Central memory CD8-positive, alpha-beta T cell (primary cell): ENCODE results near the gene CILP2.

Source experiments
- ATAC-seq: fragments of 150-1000 bp; cut with Tn5 transposase; replicated peaks from 2 replicates; pipeline ENCODE4 v1.10.0; 2022; ENCODE audit warnings: mild to moderate bottlenecking, moderate FRiP score, moderate number of reproducible peaks; ENCODE audit not compliant: poor library complexity, severe bottlenecking; ENCODE audit errors: extremely low read depth
- DNase-seq, 2 donors: peaks; one replicate each; pipeline ENCODE4 v3.0.0; 2021; ENCODE audit warnings: low spot score in 2 of 2
- H3K27ac Mint-ChIP-seq: one replicate; pipeline ENCODE4 v1.8.0; 2022; ENCODE audit warnings: low read depth, mild to moderate bottlenecking, moderate library complexity, mixed read lengths
- H3K27me3 Mint-ChIP-seq: one replicate; pipeline ENCODE4 v1.8.0; 2022; ENCODE audit warnings: mixed read lengths
- H3K36me3 Mint-ChIP-seq: one replicate; pipeline ENCODE4 v1.8.0; 2022; ENCODE audit warnings: mild to moderate bottlenecking, moderate library complexity, mixed read lengths; ENCODE audit not compliant: insufficient read depth
- H3K4me1 Mint-ChIP-seq: one replicate; pipeline ENCODE4 v1.8.0; 2022; ENCODE audit warnings: mixed read lengths
- H3K4me3 Mint-ChIP-seq: one replicate; pipeline ENCODE4 v1.8.0; 2022; ENCODE audit warnings: mild to moderate bottlenecking, moderate library complexity, mixed read lengths
- H3K9me3 Mint-ChIP-seq: one replicate; pipeline ENCODE4 v1.8.0; 2022; ENCODE audit warnings: mixed read lengths

The CILP2 gene

DNA sequence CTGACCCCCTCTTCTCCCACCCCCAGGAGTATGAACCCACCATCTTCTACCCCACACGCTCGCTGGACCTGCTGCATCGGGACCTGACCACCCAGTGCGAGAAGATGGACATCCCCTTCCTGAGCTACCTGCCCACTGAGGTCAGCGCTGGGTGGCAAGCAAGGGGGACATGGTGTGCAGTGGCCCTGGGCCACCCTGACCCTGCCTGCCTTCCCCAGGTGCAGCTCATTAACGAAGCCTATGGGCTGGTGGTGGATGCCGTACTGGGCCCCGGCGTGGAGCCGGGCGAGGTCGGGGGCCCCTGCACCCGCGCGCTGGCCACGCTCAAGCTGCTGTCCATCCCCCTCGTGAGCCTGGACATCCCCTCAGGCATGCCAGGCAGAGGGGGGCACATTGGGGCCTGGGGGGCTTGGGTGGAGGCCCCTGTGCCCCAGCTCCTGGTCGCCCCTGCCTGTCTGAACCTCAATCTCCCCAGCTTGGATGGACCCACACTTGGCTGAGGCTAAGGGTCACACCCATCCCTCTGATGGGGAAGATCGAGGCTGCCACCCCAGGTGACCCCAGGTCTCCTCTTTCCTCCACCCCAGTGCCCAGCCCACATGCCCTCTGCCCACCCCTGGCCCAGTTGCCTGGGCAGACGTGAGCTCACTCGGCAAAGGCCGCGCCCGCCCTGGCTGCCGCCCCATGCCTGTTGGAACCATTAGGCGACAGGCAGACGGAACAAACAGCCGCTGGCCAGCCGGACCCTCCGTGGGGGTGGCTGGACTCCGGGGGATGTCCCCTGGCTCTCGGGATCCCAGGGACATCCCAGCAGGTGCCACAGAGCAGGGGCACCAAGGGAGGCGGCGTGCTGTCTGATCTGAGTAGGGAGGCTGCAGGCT lies 2.5 kb upstream of the CILP2 start:
- Mint-ChIP-seq H3K4me3 (no peak overlapping the region), H3K4me1 (peaks cover 24% of the 10 kb centered on the region), H3K27me3 (peaks cover 11% of the 10 kb centered on the region), H3K27ac (no peak overlapping the region), H3K36me3 (peaks cover 9% of the 10 kb centered on the region), H3K9me3 (no peaks in the 10 kb centered on the region)
- ATAC-seq, result no peak
- no peak for DNase-seq

GRCh38 chr19:19537075-19538048 lies 703 bp upstream of the CILP2 start:
- peak overlapping the region; percentile 74 for H3K27ac Mint-ChIP-seq
- ATAC-seq (no peak), DNase-seq (no peak)
- peaks cover 9% of the 10 kb centered on the region for H3K36me3 Mint-ChIP-seq
- peaks cover 11% of the 10 kb centered on the region for H3K27me3 Mint-ChIP-seq
- H3K4me3 Mint-ChIP-seq, result peak overlapping the region; percentile 61
- no peaks in the 10 kb centered on the region for H3K9me3 Mint-ChIP-seq
- H3K4me1 Mint-ChIP-seq, result peaks cover 19% of the 10 kb centered on the region

GRCh38 chr19:19538785-19539166 lies 711 bp downstream of the CILP2 start:
- H3K9me3 Mint-ChIP-seq, result no peaks in the 10 kb centered on the region
- H3K27ac Mint-ChIP-seq, result no peak overlapping the region
- DNase-seq, result no peak
- ATAC-seq, result no peak
- H3K4me3 Mint-ChIP-seq, result peak overlapping the region; percentile 61
- H3K27me3 Mint-ChIP-seq, result peaks cover 11% of the 10 kb centered on the region
- peaks cover 17% of the 10 kb centered on the region for H3K4me1 Mint-ChIP-seq
- H3K36me3 Mint-ChIP-seq, result peaks cover 7% of the 10 kb centered on the region

DNA sequence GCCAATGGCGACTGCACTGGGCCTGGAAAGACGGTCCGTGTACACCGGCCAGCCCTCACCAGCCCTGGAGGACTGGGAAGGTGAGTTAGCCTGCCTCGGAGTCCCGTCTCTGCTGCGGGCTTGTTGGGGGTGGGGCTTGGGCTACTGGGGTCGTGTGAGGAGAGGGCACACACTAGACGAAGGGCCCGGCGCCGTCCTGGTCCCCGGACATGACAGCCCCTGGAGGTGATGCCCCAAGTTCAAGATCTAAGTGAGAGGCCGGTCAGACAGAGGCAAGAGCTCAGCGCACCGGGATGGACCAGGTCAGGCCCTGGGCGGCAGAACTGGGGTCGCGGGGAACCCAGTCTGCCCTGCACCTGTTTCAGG lies 1.6 kb downstream of the CILP2 start:
- ATAC-seq, result no peak
- H3K36me3 Mint-ChIP-seq, result peaks cover 5% of the 10 kb centered on the region
- H3K9me3 Mint-ChIP-seq, result no peaks in the 10 kb centered on the region
- H3K27me3 Mint-ChIP-seq, result peaks cover 11% of the 10 kb centered on the region
- DNase-seq, result no peak
- H3K4me1 Mint-ChIP-seq, result peaks cover 14% of the 10 kb centered on the region
- H3K27ac Mint-ChIP-seq, result peak overlapping the region; percentile 29
- peak overlapping the region; percentile 61 for H3K4me3 Mint-ChIP-seq

DNA sequence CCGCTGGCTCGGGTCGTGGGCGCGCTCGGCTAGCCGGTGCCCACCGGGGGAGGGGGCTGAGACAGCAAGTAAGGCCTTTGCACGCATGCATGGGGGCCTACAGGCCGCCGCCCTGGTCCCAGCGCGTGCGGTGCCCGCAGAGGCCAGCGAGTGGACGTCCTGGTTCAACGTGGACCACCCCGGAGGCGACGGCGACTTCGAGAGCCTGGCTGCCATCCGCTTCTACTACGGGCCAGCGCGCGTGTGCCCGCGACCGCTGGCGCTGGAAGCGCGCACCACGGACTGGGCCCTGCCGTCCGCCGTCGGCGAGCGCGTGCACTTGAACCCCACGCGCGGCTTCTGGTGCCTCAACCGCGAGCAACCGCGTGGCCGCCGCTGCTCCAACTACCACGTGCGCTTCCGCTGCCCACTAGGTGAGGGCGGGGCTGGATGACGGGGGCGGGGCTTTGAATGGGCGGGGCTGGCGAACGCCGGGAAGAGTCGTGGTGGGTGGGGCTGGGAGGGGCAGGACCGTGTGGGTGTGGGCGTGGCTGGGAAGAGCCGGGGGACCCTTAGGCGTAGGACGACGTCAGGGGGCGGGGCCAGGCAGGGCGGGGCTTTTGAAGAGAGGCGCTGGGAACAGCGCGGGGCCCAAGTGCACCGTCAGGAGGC lies 2.1 kb downstream of the CILP2 start:
- Mint-ChIP-seq H3K4me1 (peaks cover 14% of the 10 kb centered on the region), H3K9me3 (no peaks in the 10 kb centered on the region), H3K36me3 (peaks cover 4% of the 10 kb centered on the region), H3K27me3 (peaks cover 11% of the 10 kb centered on the region), H3K27ac (peak overlapping the region; percentile 29), H3K4me3 (peak overlapping the region; percentile 71)
- ATAC-seq, result no peak
- no peak for DNase-seq

GRCh38 chr19:19540715-19541515 lies 2.9 kb downstream of the CILP2 start:
- ATAC-seq (peak; percentile 64), DNase-seq (peak; percentile 38 to 53)
- H3K27me3 Mint-ChIP-seq, result peaks cover 11% of the 10 kb centered on the region
- peaks cover 14% of the 10 kb centered on the region for H3K4me1 Mint-ChIP-seq
- no peak overlapping the region for H3K27ac Mint-ChIP-seq
- H3K4me3 Mint-ChIP-seq, result peak overlapping the region; percentile 71
- H3K9me3 Mint-ChIP-seq, result no peaks in the 10 kb centered on the region
- peaks cover 5% of the 10 kb centered on the region for H3K36me3 Mint-ChIP-seq

DNA sequence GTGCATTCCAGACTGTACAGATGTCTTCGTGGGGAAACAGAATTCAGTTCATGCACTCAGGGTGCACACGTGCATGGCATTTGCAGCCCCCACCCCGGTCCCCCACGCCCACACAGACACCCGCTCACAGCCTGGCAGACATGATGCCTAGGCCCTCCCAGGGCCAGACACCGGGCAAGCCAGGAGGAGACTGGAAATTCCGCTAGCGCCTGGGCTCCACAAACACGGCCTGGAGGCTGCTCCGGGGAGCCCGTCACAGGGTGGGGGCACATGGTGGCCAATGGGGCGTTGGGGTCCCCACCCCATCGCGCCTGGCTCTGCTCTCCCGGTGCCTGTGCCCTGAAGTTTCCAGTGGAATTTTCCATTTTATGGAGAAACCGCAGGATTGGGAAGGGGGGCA lies 3.6 kb downstream of the CILP2 start:
- DNase-seq, result no peak
- Mint-ChIP-seq H3K36me3 (peaks cover 7% of the 10 kb centered on the region), H3K27ac (no peak overlapping the region), H3K27me3 (peaks cover 11% of the 10 kb centered on the region), H3K4me1 (peaks cover 13% of the 10 kb centered on the region), H3K4me3 (peak overlapping the region; percentile 71), H3K9me3 (no peaks in the 10 kb centered on the region)
- no peak for ATAC-seq

- H3K9me3 Mint-ChIP-seq, result no peaks in the 10 kb centered on the region
- H3K36me3 Mint-ChIP-seq, result peaks cover 6% of the 10 kb centered on the region
- peaks cover 11% of the 10 kb centered on the region for H3K27me3 Mint-ChIP-seq
- peak overlapping the region; percentile 61 for H3K4me3 Mint-ChIP-seq
- no peak overlapping the region for H3K27ac Mint-ChIP-seq
- peaks cover 8% of the 10 kb centered on the region for H3K4me1 Mint-ChIP-seq
- ATAC-seq (no peak), DNase-seq (no peak)
Measured at GRCh38 chr19:19542507-19542906, 4.4 kb downstream of the CILP2 start.

GRCh38 chr19:19543101-19543500 lies 5.0 kb downstream of the CILP2 start:
- peaks cover 11% of the 10 kb centered on the region for H3K27me3 Mint-ChIP-seq
- no peak overlapping the region for H3K27ac Mint-ChIP-seq
- ATAC-seq, result no peak
- H3K4me1 Mint-ChIP-seq, result peaks cover 8% of the 10 kb centered on the region
- no peak for DNase-seq
- H3K9me3 Mint-ChIP-seq, result no peaks in the 10 kb centered on the region
- peaks cover 5% of the 10 kb centered on the region for H3K36me3 Mint-ChIP-seq
- H3K4me3 Mint-ChIP-seq, result no peak overlapping the region

GRCh38 chr19:19543640-19544039 lies 5.6 kb downstream of the CILP2 start:
- no peak overlapping the region for H3K4me3 Mint-ChIP-seq
- ATAC-seq (no peak), DNase-seq (no peak)
- no peaks in the 10 kb centered on the region for H3K9me3 Mint-ChIP-seq
- peaks cover 5% of the 10 kb centered on the region for H3K36me3 Mint-ChIP-seq
- H3K27ac Mint-ChIP-seq, result no peak overlapping the region
- H3K4me1 Mint-ChIP-seq, result peaks cover 5% of the 10 kb centered on the region
- peaks cover 6% of the 10 kb centered on the region for H3K27me3 Mint-ChIP-seq

DNA sequence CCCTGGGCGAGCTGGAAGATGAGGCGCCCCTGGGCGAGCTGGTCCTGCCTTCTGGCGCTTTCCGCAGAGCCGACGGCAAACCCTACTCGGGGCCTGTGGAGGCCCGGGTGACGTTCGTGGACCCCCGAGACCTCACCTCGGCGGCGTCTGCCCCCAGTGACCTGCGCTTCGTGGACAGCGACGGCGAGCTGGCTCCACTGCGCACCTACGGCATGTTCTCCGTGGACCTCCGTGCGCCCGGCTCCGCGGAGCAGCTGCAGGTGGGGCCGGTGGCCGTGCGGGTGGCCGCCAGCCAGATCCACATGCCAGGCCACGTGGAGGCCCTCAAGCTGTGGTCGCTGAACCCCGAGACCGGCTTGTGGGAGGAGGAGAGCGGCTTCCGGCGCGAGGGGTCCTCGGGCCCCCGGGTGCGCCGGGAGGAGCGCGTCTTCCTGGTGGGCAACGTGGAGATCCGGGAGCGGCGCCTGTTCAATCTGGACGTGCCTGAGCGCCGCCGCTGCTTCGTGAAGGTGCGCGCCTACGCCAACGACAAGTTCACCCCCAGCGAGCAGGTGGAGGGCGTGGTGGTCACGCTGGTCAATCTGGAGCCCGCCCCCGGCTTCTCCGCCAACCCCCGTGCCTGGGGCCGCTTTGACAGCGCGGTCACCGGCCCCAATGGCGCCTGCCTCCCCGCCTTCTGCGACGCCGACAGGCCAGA lies 6.3 kb downstream of the CILP2 start:
- Mint-ChIP-seq H3K27me3 (no peaks in the 10 kb centered on the region), H3K4me1 (no peaks in the 10 kb centered on the region), H3K27ac (no peak overlapping the region), H3K9me3 (no peaks in the 10 kb centered on the region), H3K4me3 (no peak overlapping the region), H3K36me3 (peaks cover 5% of the 10 kb centered on the region)
- DNase-seq (no peak), ATAC-seq (no peak)
